Measurements from ENCODE around the gene SGSM1. TPM values are rescaled to one million over a fixed set of nuclear protein-coding genes. Genes with fewer than 3 reads are reported as not detected.

The SGSM1 gene
- total and polyA plus RNA-seq, 8 donors, result 2.0 to 5.3 (median 4.3) TPM

- DNase-seq (no peak), ATAC-seq (no peak)
- no peaks in the 10 kb centered on the region for H3K9me3 ChIP-seq
- no peaks in the 10 kb centered on the region for H3K36me3 ChIP-seq
- no peaks in the 10 kb centered on the region for H3K4me1 ChIP-seq
- no peak for TF ChIP-seq CTCF (IDR thresholded peaks at IDR 0.05)
- H3K4me3 ChIP-seq, result no peak overlapping the region
- no peaks in the 10 kb centered on the region for H3K27me3 ChIP-seq
- H3K27ac ChIP-seq, result no peak overlapping the region
- intact Hi-C loops (cut with DNase I), result no loop called here
These were observed 59.5 kb downstream of the SGSM1 start for GRCh38 chr22:24865508-24865907.

GRCh38 chr22:24867323-24868022 lies 61.5 kb downstream of the SGSM1 start:
- no peak overlapping the region for H3K4me3 ChIP-seq
- H3K36me3 ChIP-seq, result no peaks in the 10 kb centered on the region
- no peaks in the 10 kb centered on the region for H3K4me1 ChIP-seq
- no peaks in the 10 kb centered on the region for H3K9me3 ChIP-seq
- H3K27ac ChIP-seq, result no peak overlapping the region
- ATAC-seq (no peak), DNase-seq (no peak)
- no peak for TF ChIP-seq CTCF (IDR thresholded peaks at IDR 0.05)
- intact Hi-C loops (cut with DNase I), result no loop called here
- H3K27me3 ChIP-seq, result no peaks in the 10 kb centered on the region

- Histone ChIP-seq H3K36me3 (no peaks in the 10 kb centered on the region), H3K27ac (no peak overlapping the region), H3K9me3 (no peaks in the 10 kb centered on the region), H3K4me3 (no peak overlapping the region), H3K4me1 (no peaks in the 10 kb centered on the region), H3K27me3 (no peaks in the 10 kb centered on the region)
- intact Hi-C loops (cut with DNase I), result no loop called here
- DNase-seq, result no peak
- no peak for TF ChIP-seq CTCF (IDR thresholded peaks at IDR 0.05)
- no peak for ATAC-seq
These were observed 63.0 kb downstream of the SGSM1 start for GRCh38 chr22:24868979-24869378.

- ATAC-seq (no peak), DNase-seq (no peak)
- Histone ChIP-seq H3K4me3 (no peak overlapping the region), H3K4me1 (no peaks in the 10 kb centered on the region), H3K27me3 (no peaks in the 10 kb centered on the region), H3K36me3 (peaks cover 0 to 3% of the 10 kb centered on the region in 2 donors), H3K9me3 (peaks cover 0 to 1% of the 10 kb centered on the region in 2 donors), H3K27ac (no peak overlapping the region)
- intact Hi-C loops (cut with DNase I), result no loop called here
- TF ChIP-seq CTCF (IDR thresholded peaks at IDR 0.05), result no peak
These were observed 65.7 kb downstream of the SGSM1 start for GRCh38 chr22:24871611-24872205.

GRCh38 chr22:24873226-24873625 lies 67.2 kb downstream of the SGSM1 start:
- H3K4me1 ChIP-seq, result no peaks in the 10 kb centered on the region
- ATAC-seq, result no peak
- no peaks in the 10 kb centered on the region for H3K27me3 ChIP-seq
- peak in 1 of 4 donors; percentile 10 for DNase-seq
- H3K4me3 ChIP-seq, result no peak overlapping the region
- intact Hi-C loops (cut with DNase I), result no loop called here
- H3K9me3 ChIP-seq, result peaks cover 0 to 3% of the 10 kb centered on the region in 2 donors
- H3K27ac ChIP-seq, result no peak overlapping the region
- no peak for TF ChIP-seq CTCF (IDR thresholded peaks at IDR 0.05)
- H3K36me3 ChIP-seq, result peaks cover 0 to 5% of the 10 kb centered on the region in 2 donors
